Osteoblast (primary cell): ENCODE measurements around the gene MUC4. TPM values are rescaled to one million over a fixed set of nuclear protein-coding genes. Genes with fewer than 3 reads are reported as not detected.
"Not testable (repeated sequence)": the region's sequence is repeated elsewhere in the genome, so short reads cannot be mapped to it uniquely, and the experiment has no call there.

Experiments
- DNase-seq: peaks from one replicate; pipeline ENCODE4 v3.0.0; 2011; ENCODE audit warnings: low spot score, mixed read lengths; ENCODE audit not compliant: insufficient read length; ENCODE audit errors: missing footprints
- H2AFZ ChIP-seq: 2 replicates; pipeline ENCODE4 v1.6.0; 2011; ENCODE audit warnings: mild to moderate bottlenecking, low read length
- H3K27ac ChIP-seq: 2 replicates; pipeline ENCODE4 v1.5.1; 2011; ENCODE audit warnings: mild to moderate bottlenecking, low read depth, low read length, moderate library complexity
- H3K27me3 ChIP-seq: 2 replicates; pipeline ENCODE4 v1.6.0; 2012; ENCODE audit warnings: mild to moderate bottlenecking, control low read depth, inconsistent platforms, low read length, moderate library complexity; ENCODE audit not compliant: insufficient read depth
- H3K36me3 ChIP-seq: 2 replicates; pipeline ENCODE4 v1.5.1; 2011; ENCODE audit warnings: mild to moderate bottlenecking, low read length, control low read depth, moderate library complexity; ENCODE audit not compliant: insufficient read depth
- H3K4me1 ChIP-seq: 2 replicates; pipeline ENCODE4 v1.5.1; 2011; ENCODE audit warnings: mild to moderate bottlenecking, low read length, control low read depth, moderate library complexity; ENCODE audit not compliant: insufficient read depth
- H3K4me2 ChIP-seq: 2 replicates; pipeline ENCODE4 v1.6.0; 2011; ENCODE audit warnings: mild to moderate bottlenecking, low read length; ENCODE audit not compliant: insufficient read depth
- H3K4me3 ChIP-seq: fragments of 200-600 bp; sonication (generic); 3 replicates; pipeline ENCODE4 v1.5.1; 2012; ENCODE audit warnings: mild to moderate bottlenecking, low read length, inconsistent platforms; ENCODE audit not compliant: insufficient read depth
- H3K79me2 ChIP-seq: 2 replicates; pipeline ENCODE4 v1.6.0; 2012; ENCODE audit warnings: mild to moderate bottlenecking, low read length, control low read depth, inconsistent platforms; ENCODE audit not compliant: insufficient read depth
- H3K9me3 ChIP-seq: 2 replicates; pipeline ENCODE4 v1.5.1; 2011; ENCODE audit warnings: low read depth, low read length, control low read depth
- H4K20me1 ChIP-seq: 2 replicates; pipeline ENCODE4 v1.6.0; 2012; ENCODE audit warnings: mild to moderate bottlenecking, low read length, control low read depth; ENCODE audit not compliant: insufficient read depth
- total RNA-seq: library from RNA; depleted of rRNA; stranded (reverse); fragments of >200 nt; gene quantifications from 2 replicates; pipeline ENCODE4 v1.2.3, GENCODE V29; 2012
- TF ChIP-seq, protein P1 (sequence below): IDR thresholded peaks from 2 replicates; pipeline ENCODE4 v1.5.1; 2011; ENCODE audit warnings: mild to moderate bottlenecking, low read depth, low read length, moderate library complexity; ENCODE audit errors: extremely low read depth

MUC4 gene
- total RNA-seq, 1 donor = not detected

DNA sequence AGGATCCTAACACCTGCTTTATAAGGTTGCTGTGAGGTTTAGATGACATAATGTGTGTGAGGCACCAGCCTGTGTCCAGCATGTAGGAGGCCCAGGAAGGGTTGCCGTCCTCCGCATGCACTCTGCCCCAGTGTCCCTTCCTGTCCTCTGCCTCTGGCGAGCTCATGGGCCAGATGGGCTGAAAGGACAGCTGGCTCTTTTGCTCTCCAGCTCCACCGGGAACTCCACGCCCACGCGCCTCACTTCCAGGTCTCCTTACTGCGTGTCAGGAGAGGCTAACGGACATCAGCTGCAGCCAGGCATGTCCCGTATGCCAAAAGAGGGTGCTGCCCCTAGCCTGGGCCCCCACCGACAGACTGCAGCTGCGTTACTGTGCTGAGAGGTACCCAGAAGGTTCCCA is 78.8 kb downstream of the MUC4 start:
- H3K9me3 ChIP-seq = no peaks in the 10 kb centered on the region
- H3K4me1 ChIP-seq = no peaks in the 10 kb centered on the region
- H3K27ac ChIP-seq = no peak overlapping the region
- H3K4me3 ChIP-seq = no peak overlapping the region
- H2AFZ ChIP-seq = no peak overlapping the region
- no peaks in the 10 kb centered on the region for H3K36me3 ChIP-seq
- peaks cover 15% of the 10 kb centered on the region for H3K27me3 ChIP-seq
- no peak for DNase-seq
- TF ChIP-seq, protein P1, sequence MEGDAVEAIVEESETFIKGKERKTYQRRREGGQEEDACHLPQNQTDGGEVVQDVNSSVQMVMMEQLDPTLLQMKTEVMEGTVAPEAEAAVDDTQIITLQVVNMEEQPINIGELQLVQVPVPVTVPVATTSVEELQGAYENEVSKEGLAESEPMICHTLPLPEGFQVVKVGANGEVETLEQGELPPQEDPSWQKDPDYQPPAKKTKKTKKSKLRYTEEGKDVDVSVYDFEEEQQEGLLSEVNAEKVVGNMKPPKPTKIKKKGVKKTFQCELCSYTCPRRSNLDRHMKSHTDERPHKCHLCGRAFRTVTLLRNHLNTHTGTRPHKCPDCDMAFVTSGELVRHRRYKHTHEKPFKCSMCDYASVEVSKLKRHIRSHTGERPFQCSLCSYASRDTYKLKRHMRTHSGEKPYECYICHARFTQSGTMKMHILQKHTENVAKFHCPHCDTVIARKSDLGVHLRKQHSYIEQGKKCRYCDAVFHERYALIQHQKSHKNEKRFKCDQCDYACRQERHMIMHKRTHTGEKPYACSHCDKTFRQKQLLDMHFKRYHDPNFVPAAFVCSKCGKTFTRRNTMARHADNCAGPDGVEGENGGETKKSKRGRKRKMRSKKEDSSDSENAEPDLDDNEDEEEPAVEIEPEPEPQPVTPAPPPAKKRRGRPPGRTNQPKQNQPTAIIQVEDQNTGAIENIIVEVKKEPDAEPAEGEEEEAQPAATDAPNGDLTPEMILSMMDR = no peak
- no peaks in the 10 kb centered on the region for H4K20me1 ChIP-seq
- H3K79me2 ChIP-seq = no peaks in the 10 kb centered on the region
- H3K4me2 ChIP-seq = no peak overlapping the region

DNA sequence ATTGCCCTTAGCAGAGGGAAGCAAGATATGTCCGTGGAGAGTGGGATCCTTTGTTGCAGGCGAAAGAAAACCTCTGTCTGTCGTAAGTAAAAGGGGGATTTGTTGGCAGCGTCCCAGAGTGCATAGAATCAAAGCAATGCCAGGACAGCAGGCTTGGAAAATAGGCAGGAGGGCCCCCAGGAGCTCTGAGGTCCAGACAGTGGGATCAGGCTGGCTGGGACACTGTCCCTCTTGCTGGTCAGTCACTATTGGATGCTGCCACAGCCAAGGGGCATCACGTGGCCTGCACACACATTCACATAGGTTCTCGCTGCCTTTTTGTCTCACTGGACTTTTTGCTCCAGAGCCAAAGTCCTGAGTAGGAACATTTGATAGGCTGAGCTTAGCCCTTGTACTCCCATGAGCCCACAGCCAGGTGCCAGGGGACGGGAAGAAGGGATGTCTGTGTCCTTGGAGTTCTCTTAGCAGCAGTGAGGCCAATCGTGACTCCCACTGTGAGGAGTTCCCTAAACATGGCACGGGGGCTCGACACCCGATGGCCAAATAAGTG is 80.3 kb downstream of the MUC4 start:
- no peak overlapping the region for H3K27ac ChIP-seq
- no peaks in the 10 kb centered on the region for H3K36me3 ChIP-seq
- no peak overlapping the region for H3K4me3 ChIP-seq
- H3K79me2 ChIP-seq = no peaks in the 10 kb centered on the region
- TF ChIP-seq, protein P1 = no peak
- H3K9me3 ChIP-seq = no peaks in the 10 kb centered on the region
- H3K4me2 ChIP-seq = no peak overlapping the region
- H2AFZ ChIP-seq = no peak overlapping the region
- peaks cover 7% of the 10 kb centered on the region for H3K27me3 ChIP-seq
- H4K20me1 ChIP-seq = no peaks in the 10 kb centered on the region
- no peaks in the 10 kb centered on the region for H3K4me1 ChIP-seq
- DNase-seq = no peak

DNA sequence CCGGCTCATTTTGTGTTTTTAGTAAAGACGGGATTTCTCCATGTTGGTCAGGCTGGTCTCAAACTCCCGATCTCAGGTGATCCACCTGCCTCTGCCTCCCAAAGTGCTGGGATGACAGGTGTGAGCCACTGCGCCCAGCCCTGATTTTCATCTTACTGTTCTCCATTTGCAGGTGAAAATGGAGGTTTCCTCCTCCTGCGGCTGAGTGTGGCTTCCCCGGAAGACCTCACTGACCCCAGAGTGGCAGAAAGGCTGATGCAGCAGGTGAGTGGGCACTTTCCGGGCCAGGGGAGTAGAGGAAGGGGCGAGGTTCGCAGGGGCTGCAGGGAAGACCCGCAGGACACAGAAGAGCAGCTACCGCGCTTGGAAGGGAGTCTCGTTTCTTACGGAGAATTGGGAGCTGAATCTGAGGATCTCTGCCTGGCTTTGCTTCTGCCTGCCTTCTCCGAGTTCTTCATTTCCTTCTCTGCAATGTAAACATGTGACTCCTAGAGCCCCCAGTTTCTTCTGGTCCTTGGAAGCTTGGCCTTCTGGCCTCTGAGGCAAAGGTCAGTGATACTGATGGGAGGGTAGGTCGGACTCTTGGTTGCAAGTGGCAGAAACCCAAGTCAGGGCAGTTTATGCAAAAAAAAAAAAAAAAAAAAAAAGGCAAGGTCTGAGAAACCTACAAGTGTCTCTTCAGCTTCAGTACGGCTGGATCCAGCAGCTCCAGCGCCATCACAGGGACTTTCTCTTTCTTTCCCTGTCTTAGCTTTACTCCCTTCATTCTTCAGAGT is 82.1 kb downstream of the MUC4 start:
- TF ChIP-seq, protein P1 = no peak
- Histone ChIP-seq H3K4me3 (no peak overlapping the region), H3K4me2 (no peak overlapping the region), H4K20me1 (no peaks in the 10 kb centered on the region), H3K27ac (no peak overlapping the region), H3K9me3 (no peaks in the 10 kb centered on the region), H3K27me3 (no peaks in the 10 kb centered on the region), H3K4me1 (no peaks in the 10 kb centered on the region), H2AFZ (no peak overlapping the region), H3K79me2 (no peaks in the 10 kb centered on the region), H3K36me3 (no peaks in the 10 kb centered on the region)
- DNase-seq = no peak

DNA sequence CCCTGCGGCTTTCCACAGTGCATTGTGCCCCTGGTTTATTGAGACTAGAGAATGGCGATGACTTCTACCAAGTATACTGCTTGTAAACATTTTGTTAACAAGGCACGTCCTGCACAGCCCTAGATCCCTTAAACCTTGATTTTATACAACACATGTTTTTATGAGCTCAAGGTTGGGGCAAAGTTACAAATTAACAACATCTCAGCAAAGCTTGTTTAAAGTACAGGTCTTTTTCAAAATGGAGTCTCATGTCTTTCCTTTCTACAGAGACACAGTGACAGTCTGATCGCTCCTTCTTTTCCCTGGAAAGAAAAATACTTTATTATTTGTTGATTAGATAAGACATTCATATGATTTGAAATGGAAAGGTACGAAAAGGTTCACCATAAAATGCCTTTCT is 82.9 kb downstream of the MUC4 start:
- not testable (repeated sequence) for H3K27ac ChIP-seq, H3K4me3 ChIP-seq, H2AFZ ChIP-seq, H3K27me3 ChIP-seq, H3K36me3 ChIP-seq, H3K4me2 ChIP-seq, H3K79me2 ChIP-seq, H4K20me1 ChIP-seq, H3K4me1 ChIP-seq, H3K9me3 ChIP-seq, DNase-seq
